Gastroesophageal sphincter (tissue), 3 donors: ENCODE results near the gene UBE2S.

Source experiments
- CTCF ChIP-seq, 4 experiments: fragments of 200-600 bp in 2 of 4; fragments of 450-650 bp in 2 of 4; sonication (generic) in 1 of 4; IDR thresholded peaks; one replicate each; pipeline ENCODE4 v1.5.1; 2017 to 2019; ENCODE audit warnings: antibody characterized with exemption in 4 of 4, mild to moderate bottlenecking in 2 of 4, moderate library complexity in 2 of 4
- POLR2A ChIP-seq, 2 donors: fragments of 450-650 bp; IDR thresholded peaks; one replicate each; pipeline ENCODE4 v1.6.1; 2017; ENCODE audit warnings: antibody characterized with exemption in 2 of 2, mild to moderate bottlenecking in 2 of 2, moderate library complexity in 1 of 2
- POLR2AphosphoS5 ChIP-seq: sonication (generic); formaldehyde crosslinking; IDR thresholded peaks from one replicate; pipeline ENCODE4 v1.6.1; 2017; ENCODE audit warnings: antibody characterized with exemption

DNA sequence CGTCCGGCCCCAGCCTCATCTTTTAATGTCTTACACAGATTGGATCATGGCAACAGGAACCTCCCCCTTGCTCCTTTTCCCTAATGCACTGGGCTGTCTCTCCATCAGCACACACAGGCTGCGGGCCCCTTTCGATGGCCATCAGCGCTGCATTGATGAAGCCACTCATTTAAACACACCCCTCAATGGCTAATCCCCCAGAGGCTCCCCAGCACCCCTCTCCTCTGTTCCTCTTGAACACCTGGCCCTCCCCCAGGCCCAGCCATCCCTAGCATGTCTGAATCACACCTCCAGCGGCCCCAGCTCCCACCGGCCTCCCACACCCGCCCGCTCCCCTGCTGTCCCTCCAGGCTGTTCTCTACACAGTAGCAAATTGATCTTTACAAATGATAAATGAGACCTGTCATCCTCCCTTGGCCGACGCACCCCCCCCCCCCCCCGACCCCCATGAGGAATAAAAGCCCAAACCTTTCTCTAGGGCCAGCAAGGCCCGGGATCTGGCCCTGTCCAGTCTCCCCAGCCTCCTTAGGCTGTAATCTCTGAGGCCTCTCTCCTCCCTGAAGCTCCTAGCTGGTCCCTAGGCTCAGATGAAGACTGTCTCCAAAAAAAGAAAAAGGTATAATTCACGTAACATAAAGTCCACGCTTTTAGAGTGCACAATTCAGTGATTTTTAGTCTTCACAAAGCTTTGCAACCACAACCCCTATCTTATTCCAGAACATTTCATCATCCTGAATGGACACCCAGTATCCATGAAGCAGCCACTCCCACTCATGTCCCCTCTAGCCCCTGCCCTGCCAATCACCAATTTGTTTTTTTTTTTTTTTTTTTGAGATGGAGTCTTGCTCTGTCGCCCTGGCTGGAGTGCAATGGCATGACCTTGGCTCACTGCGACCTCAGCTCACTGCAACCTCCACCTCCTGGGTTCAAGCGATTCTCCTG lies 14.5 kb downstream of the UBE2S start:
- TF ChIP-seq POLR2AphosphoS5 (no peak), CTCF (IDR thresholded peaks at IDR 0.05) (no peak), POLR2A (IDR thresholded peaks at IDR 0.05) (no peak)
